Superior temporal gyrus (tissue), 1 donor: ENCODE data around the gene SHISAL1.
"Not testable (repeated sequence)": the region's sequence is repeated elsewhere in the genome, so short reads cannot be mapped to it uniquely, and the experiment has no call there.

ENCODE experiments used
- DNase-seq: peaks from one replicate; pipeline ENCODE4 v3.0.0-alpha.2; 2016; ENCODE audit errors: extremely low spot score

Gene SHISAL1

DNA sequence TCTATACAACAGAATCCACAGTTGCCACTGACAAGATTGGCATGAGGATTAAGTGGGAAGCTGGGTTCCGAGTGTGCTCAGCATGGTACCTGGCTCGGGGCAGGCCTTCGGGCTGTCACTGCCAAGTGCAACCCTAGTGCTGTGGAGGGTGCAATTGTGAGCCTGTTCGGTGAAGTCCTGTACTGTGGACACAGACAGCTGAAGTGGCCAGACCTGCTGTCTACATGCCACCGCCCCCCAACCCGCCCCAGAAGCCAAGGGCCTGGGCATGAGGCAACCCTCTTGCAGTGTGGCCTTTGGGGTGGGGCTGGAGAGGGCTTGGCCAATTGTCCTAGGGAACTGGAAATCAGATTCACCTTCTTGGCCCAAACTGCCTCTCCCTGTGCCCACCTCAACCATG is 15.6 kb upstream of the SHISAL1 start:
- DNase-seq: no peak

DNA sequence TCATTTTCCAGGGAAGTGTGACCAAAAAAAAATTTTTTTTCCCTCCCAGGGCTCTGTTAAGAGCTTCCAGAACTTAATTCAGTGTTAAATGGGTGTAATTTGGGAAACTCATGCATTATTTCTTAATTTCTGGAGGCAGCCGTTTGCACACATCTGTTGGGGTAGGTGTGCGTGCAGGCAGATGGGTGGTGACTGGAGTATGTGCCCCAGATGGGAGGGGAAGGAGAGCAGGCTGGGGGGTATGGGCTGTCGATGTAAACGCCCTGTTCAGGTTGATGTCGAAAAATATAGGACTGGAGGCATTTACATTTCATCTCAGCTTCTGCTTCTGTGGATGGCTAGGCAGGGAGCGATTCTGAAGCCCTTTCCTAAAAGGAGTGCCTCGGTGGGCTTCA is 13.7 kb upstream of the SHISAL1 start:
- no peak for DNase-seq

DNA sequence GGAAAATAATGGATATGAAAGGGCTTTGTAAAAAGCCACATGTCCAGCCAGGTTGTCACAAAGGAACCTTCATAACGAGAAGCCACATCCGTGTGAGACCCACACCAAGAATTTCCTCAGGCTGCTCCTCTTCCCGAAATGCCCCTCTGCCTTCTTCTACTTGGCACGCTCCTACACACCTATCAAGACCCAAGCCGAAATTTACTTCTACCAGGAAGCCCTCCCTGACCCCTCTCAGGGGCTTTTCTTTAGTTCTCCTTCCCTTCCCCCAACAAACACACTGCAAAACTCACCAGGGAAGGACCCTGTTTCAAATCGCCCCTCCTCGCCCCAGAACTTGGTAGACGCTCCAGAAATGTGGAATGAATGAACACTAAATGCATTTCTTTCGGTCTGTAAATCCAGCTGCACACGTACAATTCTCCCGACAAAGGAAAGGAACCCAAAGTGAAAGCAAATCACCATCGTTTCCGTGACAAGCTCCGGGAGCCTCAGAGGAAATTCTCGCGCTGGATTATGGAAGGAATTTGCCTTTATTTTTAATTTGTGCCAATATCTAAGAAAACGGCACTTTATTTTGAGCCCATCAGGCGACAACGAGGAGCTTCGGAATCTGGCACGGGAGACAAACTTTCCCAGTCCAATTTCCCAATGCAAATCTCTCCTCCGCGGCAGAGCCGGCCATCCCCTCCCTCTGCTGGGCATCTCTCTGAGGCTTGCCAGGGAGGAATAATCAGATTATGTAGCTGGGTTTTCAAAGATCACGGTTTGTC is 13.2 kb upstream of the SHISAL1 start:
- peak; percentile 45 for DNase-seq

DNA sequence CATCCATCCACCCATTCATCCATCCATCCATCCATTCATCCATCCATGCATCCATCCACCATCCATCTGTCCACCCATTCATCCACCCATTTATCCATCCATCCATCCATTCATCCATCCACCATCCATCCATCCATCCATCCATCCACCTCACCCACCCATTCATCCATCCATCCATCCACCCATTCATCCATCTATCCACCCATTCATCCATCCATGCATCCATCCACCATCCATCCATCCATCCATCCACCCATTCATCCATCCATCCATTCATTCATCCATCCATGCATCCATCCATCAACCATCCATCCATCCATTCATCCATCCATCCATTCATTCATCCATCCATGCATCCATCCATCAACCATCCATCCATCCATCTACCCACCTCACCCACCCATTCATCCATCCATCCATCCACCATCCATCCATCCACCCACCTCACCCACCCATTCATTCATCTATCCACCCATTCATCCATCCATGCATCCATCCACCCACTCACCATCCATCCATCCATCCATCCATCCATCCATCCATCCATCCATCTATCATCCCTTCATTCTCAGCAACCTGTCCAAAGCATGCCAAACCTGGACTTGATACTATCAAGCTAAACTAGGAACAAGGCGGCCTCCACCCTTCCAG is 10.5 kb upstream of the SHISAL1 start:
- not testable (repeated sequence) for DNase-seq

DNA sequence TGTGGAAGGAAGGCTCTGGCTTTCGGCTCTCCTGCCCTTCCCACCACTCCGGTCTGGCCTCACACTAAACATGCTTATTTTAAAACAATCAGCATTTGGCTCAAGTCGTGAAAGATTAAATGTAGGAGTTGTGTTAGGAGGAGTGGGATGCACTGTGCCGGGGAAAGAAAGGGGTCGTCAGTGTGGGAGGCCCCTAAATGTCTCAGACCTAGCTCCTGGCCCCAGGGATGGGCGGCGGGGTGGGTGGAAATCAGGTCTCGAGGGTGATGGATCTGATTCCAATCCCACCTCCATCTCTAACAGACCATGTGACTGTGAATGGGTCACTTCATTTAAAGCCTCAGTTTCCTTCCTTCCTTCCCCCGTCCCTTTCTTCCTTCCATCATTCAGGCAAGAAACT is 6.9 kb upstream of the SHISAL1 start:
- no peak for DNase-seq

DNA sequence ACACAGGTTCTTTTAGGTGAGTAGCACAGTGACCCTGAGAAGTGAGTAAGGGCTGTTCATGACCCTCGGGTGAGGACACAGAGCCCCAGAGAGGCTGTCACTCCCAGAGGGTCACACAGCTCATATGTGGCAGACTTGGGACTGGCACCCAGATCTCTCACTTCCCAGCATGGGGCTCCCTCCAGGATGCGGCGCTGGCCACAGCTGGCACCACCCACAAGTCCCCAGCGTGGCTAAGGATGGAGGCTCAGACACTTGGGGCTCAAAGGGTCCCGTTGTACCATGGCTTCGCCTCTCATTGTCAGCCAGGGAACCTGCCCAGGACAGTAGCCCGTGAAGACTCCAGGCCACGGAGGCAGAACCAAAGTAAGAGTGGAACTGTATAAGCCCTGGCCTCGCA is 6.0 kb upstream of the SHISAL1 start:
- DNase-seq: no peak

DNA sequence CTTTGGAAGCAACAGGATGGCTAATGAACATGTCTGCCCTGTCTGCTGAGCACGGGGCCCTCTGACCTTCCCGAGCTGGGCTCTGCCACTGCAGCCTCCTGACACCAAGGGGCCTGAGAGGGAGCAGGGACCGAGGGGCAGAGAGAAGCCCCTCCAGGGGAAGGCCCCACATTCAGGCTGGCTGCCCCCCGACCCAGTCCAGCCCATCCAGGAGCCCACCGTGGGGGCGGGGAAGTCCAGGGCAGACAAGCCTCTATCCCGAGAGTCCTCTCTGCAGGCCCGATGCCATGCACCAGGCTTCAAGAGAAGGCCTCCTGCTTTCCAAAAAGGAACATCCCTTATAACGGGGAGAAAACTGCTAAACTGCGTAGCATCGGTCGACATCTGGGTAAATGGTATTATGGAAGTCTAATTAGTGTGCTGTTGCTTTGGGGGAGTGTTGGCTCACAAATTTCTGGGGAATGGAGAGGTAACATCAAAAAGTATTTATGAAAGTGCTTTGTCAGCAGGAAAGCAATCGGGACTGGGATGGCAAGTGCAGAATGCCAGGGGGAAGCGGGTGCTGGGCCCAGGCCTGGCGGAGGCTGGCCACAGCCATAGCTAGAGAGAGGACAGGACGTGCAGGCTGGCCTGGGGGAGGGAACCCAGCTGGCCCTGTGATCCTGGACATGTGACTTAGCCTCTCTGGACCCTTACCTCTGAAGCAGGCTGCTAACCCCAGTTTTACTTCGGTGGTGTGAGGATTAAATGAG is 5.3 kb upstream of the SHISAL1 start:
- no peak for DNase-seq

DNA sequence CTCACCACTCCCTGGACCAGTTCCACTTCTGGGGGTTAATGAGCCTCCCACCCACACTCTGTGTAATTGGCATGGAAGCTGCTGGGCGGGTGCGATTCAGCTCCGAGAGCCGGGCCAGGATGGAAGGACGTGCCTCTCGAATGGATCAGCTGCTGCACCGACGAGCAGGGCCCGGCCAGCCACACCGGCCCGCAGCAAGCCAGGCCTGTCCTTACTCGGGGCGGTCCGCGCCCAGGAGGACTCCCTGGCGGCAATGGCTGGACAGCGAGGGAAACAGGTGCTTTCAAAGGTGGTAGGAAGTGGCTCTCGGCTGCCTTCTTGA is 4.3 kb upstream of the SHISAL1 start:
- DNase-seq: no peak

DNA sequence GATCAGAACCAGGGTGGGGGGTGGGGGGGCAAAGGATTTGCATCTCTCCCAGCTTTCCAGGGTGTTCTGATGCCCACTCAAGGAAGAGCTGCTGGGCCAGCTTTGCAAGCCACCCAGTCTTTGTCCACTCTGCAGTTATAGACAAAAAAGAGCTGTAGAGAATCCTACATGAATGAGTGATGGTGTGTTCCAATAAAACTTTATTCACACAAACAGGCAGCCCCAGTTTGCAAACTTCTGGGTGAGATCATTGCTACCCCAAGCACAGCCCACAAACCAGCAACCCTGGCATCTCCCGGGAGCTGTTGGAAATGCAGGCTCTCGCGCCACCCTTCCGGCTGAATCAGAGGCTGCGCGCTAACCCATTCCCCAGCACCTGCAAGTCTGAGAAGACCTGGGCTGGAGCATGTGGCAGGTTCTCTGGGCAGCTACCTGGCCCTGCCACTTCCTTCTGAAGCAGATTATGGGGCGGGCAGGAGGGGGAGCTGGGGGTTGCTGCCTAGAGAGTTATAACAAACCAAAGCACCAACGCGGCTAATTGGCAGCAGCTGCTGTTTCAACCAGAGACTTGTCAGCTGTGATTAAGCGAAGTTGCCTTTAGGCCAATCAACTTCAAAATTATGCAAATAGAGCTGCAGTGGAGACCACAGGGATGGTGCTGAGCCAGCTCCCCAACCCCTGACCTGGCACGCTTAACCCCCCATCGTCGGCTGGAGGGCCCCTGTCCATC is 3.8 kb upstream of the SHISAL1 start:
- DNase-seq: no peak

DNA sequence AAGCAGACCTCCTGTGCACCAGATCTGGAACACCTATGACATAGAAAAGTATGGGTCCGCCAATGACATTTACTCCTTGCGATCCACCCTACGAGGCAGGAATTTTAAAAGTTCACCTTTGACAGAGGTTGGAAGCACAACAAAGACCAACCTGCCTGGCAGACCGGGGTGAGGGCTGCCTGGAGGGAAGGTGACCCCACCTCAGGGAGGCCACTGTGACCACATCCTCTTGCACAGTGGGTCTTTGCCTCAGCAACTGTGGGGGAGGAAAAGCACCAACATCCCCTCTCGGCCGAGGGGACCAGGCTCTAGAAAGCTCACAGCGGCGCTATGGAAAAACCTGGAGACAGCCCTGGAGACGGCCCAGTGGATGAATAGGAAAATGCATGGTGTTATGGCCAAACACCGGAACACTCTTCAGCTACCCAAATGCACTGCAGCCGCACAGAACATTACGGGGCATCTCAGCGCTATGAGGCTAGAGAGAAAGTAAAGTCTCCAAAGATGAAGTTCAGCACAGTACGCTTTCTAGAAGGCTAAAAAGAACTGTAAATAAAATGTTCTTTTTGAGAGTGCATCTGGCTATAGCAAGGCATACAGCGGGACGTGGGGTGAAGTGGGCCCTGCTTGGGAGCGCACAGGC is 1.8 kb upstream of the SHISAL1 start:
- no peak for DNase-seq

DNA sequence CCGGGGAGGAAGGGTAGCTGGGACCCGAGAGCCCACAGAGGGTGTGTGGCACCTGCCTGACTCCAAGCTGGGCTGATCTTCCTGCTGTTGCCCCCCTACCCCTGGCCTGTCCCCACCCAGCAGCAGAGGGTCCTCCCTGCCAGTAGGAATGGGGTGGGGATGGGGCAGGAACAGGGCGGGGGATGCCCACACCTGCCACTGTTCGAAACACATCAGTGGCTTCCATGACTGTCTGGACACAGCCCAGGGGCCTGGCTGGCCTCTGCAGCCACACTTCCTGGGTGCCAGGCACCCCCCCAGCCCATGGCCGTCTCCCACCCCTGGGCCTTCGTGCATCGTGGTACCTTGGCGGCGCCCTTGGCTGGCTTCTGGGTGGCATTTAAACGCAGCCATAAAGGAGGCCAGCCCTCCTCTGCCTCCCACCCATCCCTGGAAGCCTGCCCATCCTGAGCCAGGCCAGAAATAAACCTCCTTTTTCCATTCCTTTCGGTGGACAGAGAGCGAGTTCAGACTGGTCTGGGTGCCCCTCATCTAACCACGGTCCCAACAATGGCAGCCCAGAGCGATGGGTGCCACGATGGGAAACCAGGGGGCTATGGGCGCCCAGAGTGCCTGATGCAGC is 745 bp upstream of the SHISAL1 start:
- no peak for DNase-seq

DNA sequence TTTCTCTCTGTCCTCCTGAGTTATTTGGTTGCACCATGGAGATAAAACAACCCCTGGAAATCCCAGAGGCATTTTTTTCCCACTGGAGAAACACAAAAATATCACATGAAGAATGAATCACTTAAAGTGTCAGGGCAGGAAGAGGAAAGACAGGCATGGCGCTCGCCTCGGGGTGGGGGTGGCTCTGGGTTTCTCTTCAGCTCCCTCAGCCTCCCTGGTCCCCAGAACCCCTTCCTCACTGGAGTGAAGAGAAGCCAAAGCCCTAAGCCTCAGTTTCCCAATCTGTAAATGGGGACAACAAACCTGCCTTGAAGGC is 938 bp downstream of the SHISAL1 start:
- no peak for DNase-seq

DNA sequence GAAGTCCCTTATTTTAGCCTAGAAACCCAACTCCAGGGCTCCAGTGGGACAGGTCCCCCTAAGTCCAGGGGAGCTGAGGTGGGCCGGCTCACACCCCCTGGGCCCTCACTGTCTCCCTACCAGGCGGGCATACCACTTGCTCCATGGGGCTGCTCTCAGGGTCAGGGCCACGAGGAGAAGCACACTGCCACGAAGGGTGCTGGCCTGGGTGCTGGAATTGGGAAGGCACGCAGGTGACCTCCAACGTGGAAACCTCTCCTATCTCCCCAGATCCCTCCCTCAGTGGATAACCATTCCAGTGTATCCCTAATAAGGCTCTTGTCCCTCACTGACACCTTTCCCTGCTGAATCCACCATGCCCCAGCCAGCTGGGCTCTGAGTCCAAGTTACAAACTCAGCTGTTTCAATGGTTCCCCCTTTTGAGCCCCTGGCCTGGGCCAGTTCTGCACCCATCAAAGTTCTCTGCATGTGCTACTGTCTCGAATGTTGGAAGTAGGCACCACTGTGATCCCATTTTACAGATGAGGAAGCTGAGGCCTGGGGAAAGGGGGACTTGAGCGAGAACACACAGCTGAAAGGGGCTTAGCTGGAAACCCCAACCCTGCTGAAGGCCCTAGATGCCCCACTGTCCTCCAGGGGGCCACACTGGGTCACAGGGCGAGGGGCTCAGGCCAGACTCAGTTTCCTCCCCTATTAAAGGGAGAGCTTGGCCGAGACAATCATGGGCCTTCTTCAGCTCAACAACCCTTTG is 1.5 kb downstream of the SHISAL1 start:
- no peak for DNase-seq

DNA sequence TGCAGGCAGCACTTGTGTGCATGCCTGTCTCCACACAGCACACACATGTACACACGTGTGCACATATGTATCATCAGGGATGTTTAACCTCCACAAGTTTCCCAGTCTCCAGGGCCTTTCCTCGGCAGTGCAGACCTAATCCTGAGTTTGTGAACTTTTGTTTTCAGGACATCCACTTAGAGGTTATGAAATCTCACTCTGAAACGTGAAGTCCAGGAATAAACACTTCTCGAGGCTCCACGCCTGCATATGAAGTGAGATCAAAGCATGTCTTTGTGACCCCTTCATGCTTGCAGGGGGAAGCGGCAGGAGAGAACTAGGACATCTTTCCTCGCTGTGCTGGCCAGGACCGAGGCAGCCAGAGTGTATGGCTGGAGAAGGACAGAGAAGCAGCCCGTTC is 3.1 kb downstream of the SHISAL1 start:
- no peak for DNase-seq

DNA sequence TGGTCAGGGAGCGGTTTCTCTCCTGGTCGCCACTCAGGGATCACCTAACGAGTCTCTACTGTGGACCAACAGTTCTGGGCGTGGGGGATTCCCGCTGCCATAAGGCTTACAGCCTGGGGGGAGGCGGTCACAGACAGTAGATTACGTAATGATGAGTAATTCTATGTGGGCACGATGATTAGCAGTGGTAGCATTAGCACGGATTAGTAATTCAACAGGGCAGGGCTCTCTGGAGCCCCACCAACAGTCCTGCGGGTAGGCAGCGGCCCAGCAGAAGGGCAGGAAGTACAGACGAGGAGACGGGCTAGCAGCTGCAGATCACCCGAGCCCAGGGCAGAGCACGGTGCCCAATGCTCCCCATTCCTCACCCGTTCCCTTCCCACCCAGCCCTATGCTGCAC is 3.6 kb downstream of the SHISAL1 start:
- no peak for DNase-seq

DNA sequence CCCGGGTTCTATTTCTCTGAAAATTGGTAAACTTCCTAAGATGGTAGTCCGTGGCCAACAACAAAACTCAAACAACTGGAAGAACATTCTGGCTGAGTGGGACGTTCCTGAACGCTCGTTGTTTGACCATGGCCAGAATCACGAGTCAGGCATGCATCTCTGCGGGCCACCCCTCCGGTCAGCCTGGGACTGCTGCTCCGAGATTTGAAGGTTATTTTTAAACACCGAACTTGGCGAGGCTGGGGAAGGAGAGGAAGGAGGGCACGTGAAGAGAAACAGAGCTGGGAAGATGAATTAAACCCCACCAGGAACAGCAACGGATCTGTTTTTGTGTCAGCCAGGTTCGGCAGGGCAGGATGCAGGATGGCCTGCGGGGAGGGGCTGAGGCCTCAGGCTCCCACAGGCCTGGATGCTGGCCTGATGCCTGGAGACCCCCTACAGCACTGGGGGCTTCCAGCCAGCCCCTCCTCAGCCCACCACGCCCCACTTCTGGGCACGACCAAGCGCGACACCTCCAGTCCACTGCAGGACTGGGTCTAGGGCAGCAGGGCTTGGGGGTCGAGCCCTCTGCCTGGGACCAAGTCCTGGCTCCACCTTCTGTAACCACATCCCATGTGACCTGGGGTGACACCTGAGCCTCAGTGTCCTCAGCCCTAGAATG is 5.1 kb downstream of the SHISAL1 start:
- no peak for DNase-seq

DNA sequence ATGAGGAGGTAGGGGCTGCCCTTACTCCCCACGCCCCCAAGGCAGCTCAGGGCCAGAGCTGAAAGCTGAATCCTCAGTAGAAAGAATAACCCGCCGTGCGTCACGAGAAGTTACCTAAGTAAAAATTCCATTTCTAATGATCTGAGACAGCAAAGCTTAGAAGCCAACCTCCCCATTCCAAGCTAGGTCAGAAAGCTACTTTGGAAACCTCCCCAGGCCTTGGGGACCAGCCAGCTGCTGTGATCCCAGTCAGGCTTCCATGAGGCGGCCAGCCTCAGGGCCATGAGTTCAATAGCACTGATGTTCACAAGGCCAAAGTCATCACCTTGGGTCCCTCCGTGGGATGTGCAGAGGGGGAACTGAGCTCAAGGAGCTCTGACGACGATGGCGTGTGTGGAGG is 6.9 kb downstream of the SHISAL1 start:
- no peak for DNase-seq

DNA sequence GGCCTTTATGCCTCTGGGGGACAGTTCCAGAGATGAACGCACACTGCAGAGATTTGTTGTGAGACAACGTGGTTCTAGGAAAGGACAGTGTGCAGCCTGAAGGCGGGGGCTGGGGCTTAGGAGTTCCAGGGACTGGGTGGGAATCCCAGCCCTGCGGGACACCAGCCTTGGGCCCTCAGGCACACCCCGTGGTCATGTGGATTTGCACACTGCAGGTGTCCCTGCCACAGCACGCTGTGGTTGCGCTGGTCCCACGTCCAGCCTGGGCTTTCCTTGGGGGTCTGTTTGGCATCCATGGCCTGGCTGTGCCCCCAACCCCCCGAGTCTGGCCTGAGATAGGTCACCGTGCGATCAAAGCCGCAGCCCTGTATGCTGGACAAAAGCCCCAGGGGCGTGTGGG is 7.3 kb downstream of the SHISAL1 start:
- no peak for DNase-seq

DNA sequence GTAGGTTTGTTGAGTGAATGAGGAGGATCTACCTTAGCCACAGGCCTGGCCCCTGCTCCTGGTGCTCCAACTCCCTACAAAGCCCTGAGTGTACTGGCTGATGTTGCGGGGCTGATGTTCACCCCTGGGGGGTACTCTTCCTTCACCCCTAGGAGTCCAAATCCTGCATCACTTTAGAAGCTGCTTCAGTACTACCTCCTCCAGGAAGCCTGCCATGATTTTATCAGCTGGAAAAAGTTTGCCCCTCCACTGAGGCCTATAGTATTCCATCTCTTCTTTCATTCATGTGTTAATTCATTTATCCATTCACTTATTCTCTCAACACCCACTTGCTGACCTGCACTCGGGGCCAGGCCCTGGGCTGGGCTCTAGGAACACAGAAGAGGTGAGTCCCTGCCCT is 7.8 kb downstream of the SHISAL1 start:
- DNase-seq: no peak

DNA sequence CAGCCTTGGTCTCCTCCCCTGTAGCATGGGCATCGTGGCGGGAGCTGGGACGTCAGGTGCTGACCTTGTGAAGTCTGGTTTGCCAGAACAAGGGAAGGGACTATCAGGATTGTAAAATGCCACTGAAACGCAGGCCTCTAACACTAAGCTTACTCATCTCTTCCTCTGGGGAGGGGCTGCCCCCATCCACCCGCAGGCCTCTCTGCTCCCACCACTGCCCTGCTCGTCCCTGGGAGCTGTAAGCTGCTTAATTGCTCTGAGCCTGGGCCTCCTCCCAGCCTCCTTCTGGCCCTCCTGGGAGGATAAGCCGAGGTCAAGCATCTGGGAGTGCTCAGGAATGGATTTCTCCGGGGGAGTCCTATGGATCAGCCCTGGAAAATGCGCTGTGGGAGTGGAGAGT is 8.4 kb downstream of the SHISAL1 start:
- DNase-seq: no peak
